NCI-H2107 treated with DMSO at 0.1 percent for 48 hours (cell line): Measurements from ENCODE around the gene TDP1.
A peak's percentile ranks its signal among the peaks of the same experiment; 100 is the strongest.

ENCODE experiments used
- DNase-seq: peaks from one replicate; lab custom pipeline; 2025; ENCODE audit not compliant: unreplicated experiment; lab: John Stamatoyannopoulos, UW

TDP1 gene

GRCh38 chr14:89936654-89937185 is 19.0 kb upstream of the TDP1 start:
- DNase-seq, result peak; percentile 56

DNA sequence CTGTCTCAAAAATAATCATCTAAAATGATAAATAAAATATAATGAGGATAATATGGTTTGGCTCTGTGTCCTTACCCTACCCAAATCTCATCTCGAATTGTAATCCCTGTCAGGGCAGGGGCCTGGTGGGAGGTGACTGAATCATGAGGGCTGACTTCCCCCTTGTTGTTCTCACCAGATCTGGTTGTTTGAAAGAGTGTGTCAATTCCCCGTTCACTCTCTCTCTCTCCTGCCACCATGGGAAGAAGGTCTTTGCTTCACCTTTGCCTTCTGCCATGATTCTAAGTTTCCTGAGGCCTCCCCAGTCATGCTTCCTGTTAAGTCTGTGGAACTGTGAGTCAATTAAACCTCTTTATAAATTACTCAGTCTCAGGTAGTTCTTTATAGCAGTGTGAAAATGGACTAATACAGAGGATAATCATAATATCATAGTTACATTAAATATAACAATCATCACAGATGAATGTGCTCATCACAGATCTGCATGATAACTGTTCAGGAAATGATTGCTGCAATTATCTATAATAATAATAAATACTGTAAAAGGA is 13.8 kb upstream of the TDP1 start:
- no peak for DNase-seq

DNA sequence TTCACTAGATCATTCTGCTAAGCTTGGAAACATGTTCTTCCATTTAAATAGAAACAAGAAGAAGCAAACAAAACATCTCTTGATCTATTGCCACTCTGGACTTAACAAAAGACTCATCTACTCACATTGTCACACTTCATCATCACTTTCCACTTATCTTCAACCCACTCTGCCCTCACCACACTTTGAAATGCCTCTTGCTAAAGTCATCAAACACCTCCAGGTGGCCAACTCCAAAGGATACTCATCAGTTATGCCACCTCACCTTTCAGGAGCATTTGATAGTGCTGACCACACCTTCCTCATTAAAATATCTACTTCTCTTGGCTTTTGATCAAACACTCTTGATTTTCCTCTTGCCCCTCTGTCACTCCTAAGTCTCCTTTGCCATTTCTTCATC is 8.4 kb upstream of the TDP1 start:
- DNase-seq, result no peak

GRCh38 chr14:89952576-89952975 is 3.2 kb upstream of the TDP1 start:
- no peak for DNase-seq

DNA sequence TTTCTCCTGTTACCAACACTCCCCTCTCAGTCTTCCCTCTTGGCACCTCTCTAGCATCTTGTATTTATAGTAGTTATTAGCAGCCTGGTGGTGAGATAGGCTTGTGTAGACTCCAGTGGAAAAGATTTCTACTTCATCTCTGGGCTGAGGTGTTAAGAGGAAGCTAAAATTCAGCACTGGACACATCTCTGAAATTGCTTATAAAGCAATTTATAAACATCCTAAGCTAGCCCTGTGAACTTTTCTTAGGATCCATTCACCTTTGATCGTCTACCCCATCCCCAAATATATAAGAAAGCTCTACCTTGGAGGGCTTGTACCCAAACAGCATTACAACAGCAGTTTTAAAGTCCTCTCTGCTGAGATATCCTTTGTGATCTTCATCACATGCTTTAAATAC is 2.1 kb upstream of the TDP1 start:
- no peak for DNase-seq

- peak; percentile 100 for DNase-seq
Observed at GRCh38 chr14:89954070-89955021, 1.4 kb upstream of the TDP1 start, which contains the start of gene EFCAB11. TSS of gene EFCAB11 (minus strand) at chr14:89954730. CDS start at chr14:89954660, 70 bp downstream.

DNA sequence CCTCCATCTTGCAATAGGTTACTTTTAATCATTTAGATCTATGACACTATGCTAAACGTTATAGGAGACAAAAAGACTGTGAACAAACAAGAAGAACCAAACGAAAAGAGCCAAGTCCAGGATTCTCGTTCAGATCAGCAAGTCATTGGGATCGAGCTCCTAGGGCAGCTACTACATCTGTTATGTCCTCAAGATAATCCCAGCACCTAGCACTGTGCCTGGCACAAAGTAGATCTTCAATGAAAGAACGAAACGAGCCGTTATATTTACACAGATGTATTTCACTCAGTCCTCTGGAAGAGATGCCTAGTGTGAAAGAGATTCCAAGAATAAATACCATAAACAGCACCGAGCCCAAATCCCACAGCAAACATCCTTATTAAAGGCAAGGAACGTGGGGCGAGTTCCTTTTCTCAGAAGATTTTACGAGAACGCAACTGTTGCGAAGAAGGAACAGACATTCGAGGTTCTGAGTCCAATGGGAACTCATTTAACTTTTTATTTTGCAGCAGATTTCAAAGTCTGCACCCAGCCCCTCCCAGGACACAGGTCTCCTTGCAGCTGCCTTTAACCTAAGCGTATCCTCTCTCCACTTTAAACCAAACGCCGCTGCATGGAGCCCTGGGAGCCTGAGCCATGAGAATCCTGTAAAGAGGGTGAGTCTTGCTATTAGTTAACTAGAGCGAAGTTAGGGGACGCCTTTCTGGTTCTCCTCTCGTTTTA is 544 bp upstream of the TDP1 start:
- DNase-seq, result no peak

- no peak for DNase-seq
Observed at GRCh38 chr14:89956661-89957009, 908 bp downstream of the TDP1 start.

GRCh38 chr14:89957376-89957775 is 1.6 kb downstream of the TDP1 start:
- no peak for DNase-seq

DNA sequence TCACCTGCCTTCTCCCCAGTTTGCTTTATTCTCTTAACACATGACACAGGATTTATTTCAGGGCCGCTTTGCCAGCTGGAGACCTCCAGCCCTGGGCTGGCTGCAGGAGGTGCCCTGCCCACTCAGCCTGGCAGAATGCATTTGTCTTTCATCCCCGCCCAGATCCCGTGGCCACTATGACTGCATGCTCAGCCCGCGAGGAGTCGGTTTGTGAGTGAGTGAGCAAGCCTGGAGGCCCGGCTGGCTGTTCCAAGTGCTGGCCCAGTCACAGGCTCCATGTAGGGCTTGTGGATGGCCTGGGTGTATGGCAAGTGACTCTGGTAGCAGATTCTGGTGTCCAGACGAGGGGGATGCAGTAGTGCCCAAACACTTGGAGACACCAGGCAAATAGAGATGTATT is 2.1 kb downstream of the TDP1 start:
- DNase-seq, result no peak

DNA sequence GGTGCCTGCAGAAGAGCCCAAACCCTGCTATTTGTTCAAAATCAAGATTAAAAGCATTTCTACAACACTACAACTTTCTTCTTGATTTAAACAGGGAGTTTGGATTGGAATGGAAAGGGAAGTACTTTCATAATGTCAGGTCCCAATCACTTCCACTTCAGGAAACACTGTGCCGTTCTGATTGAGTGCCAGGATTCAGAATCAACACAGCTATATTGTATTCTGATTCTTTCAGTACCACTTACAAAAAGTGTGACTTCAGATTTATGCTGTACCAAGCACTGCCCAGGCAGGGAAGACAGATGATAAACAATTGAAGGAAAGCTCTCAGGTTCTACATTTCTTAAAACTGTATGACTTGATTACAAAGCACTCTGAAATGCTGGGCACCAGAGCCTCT is 3.2 kb downstream of the TDP1 start:
- no peak for DNase-seq

DNA sequence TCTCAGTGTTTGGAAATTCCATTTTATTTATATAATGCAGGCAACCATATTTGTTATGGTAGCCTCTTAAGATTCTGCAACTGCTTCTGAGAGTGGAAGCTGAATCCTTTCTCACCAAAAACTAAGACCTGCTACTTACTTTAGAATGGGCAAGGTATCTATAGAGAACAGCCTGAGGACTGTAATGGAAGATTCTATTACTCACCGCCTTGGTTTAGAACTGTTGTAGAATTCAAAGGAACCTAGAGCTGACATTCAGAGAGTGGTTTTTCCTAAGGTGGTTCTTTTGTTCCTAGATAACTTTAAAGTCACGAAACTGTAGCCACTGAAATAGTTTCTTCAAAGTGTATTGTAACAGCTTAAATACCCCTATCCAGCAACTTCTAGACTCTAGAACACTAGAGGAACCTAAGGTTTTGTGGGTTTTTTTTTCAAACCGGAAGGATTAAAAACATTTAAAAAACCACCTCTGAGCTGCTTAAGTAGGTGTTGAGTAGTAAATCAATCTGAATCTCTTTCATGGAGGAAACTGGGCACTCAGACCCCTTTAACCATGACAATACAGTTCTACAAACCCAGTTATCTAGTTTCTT is 4.2 kb downstream of the TDP1 start:
- DNase-seq, result no peak

- no peak for DNase-seq
Observed at GRCh38 chr14:89960914-89961313, 5.2 kb downstream of the TDP1 start.

DNA sequence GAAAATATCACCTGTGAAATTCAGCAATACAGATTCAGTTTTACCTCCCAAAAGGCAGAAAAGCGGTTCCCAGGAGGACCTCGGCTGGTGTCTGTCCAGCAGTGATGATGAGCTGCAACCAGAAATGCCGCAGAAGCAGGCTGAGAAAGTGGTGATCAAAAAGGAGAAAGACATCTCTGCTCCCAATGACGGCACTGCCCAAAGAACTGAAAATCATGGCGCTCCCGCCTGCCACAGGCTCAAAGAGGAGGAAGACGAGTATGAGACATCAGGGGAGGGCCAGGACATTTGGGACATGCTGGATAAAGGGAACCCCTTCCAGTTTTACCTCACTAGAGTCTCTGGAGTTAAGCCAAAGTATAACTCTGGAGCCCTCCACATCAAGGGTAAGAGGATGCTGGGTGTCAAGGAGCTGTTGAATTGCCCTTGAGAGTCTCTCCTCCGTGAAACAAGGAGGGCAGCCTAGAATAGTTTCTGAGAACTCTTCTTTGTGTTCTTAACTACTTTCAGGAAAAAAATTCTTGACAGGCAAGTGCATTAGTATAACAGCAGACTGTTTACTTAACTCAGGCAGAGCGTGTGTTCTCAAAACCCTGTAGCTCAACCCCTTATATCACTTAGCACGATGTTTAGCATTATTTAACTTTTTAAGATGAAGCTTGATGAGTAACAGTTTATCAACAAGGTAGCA is 7.7 kb downstream of the TDP1 start:
- no peak for DNase-seq

DNA sequence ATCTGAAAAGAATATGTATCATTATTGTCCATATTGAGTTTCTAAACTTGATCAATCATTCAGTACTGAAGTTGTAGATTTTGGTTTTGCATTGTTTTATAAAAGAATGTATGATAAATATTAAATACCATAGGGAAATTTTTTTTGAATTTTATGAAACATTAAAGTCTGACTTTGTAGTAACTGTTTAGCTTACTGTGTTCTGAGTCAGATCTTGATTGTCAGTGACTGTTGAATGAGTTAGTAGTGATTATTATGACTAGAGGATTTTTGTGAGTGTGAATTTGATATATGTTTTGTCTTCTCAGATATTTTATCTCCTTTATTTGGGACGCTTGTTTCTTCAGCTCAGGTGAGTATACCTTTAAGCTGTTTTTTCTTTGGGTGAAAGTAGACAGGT is 10.1 kb downstream of the TDP1 start:
- DNase-seq, result no peak

DNA sequence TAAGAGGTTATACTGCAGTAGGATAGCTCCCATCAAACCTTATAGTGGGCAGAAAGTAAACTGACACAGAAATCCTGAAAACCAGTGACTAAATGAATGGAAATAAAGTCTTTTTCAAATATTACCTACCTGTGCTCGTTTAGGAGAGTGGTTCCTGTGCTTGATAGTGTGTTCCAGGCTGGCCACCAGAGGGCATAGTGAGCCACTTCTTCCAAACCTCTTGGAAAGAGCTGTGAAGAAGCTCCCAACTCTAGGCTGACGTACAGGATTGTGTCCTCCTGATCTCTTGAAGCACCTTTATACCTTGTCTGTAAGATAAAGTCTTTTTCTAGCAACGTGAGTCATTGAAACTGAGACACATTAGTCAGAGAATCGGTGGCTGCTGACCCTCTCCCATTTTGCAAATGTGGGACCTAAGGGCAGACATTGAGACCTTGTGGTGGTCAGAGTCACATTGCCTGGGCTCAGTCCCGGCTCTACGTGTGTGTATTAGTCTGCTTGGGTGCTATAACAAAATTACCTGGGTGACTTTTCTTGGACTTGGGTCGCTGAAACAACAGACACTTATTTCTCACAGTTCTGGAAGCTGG is 17.6 kb downstream of the TDP1 start:
- peak; percentile 55 for DNase-seq

DNA sequence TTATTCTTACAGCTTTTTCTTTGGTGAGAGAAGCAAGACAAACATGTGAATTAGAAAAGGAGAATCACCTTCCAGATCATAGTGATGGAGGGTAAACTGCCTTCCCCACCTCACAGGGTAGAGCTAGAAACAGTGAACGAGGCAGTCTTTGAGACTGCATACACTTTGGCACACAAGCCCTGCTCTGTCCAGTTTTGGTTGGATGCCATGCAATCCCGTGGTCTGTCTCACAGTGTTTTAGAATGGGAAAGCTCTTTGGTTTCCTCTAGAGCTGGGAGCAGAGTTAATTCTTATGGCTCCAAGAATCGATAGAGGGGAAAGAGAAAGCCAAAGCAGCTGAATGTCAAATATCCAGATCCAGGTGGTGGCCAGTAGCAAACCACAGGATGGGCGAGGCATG is 21.9 kb downstream of the TDP1 start:
- DNase-seq, result no peak

DNA sequence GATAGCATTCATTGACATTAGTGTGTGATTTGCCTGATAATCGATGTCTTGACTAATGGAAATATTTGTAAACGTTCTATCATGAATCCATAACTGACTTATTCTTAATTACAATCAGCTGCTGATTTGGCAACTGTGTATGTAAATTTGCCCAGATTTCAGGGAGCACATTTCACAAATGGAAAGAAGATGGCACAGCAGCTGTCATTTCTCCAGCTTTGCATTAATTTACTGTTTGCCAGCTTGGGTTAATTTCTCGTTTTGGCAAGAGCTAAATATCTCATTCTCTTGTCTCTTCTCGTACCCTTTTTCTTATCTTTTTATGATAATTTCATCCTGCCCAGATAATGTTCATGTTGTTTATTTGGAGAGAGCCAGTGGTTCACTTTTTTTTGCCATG is 22.9 kb downstream of the TDP1 start:
- DNase-seq, result no peak

GRCh38 chr14:89983375-89983774 is 27.6 kb downstream of the TDP1 start:
- no peak for DNase-seq

DNA sequence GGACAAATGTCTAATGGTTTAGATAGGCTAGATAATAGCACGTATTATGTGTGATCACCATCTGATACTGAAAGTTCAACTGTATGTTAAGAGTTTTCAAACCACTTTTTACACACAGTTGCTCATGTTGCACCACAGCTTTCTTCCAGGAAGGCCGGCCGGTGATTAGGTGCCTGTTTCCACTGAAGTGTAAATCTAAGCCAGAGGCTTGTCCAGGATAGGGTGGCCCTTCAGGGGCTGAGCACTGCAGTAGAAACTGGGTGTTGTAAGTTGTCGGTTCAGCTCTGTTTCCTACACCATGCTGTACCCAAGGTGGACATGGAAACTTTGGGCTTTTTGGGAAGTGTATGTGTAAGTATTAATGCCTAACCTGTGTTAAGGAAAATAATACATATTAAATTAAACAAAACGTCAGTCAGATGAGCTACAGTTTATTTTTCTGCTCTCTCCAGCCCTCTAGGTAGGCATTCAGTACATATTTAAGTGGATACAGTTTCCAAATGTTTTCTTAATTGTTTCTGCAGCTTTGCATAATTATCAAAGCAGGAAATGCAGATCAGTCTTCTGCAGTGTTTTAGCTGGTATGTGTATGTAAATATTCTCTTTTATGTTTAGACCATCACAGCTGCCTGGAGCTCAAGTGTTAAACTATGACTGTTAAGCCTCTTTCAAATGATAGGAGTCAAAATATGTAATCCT is 30.9 kb downstream of the TDP1 start:
- DNase-seq, result no peak
